Activated CD4-positive, alpha-beta T cell treated with anti-CD3 and anti-CD28 coated beads, Interleukin-2, amount 50 U/mL, for 16 hours (primary cell): ENCODE measurements around the gene RPS24.

Experiments used
- DNase-seq: peaks from one replicate; pipeline ENCODE4 v3.0.0-alpha.2; 2020

RPS24 gene

DNA sequence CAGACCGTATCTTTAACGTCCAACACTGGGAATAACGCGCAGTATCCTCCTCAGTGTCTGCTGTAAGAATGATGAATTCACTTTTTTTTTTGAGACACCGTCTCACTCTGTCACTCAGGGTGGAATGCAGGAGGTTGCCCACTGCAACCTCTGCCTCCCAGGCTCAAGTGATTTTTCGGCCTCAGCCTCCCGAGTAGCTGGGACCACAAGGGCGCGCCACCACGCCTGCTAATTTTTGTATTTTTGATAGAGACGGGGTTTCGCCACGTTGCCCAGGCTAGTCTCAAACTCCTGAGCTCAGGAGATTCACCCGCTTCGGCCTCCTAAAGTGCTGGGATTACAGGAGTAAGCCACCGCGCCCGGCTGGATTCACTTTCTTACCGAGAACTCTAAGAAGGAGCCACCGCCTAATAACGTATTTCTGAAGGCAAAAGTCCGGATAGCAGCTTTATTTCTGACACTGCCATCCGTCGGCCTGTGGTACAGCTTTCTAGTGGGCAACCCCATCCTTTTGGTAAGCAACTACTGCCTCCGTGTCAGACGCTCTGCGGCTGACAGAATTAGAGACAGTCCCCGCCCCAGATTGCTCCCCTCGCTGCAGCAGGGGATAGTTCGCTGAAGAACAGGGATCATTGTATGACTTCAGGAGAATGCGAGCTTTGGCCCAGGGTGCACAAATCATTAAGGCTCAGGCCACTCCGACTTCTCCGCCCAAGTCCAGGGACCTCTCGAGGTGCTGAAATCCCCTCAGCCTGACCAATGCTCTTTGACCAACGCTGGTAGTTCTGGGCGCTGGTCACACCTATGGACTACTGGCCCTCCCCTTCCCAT is 5.0 kb upstream of the RPS24 start:
- no peak for DNase-seq

DNA sequence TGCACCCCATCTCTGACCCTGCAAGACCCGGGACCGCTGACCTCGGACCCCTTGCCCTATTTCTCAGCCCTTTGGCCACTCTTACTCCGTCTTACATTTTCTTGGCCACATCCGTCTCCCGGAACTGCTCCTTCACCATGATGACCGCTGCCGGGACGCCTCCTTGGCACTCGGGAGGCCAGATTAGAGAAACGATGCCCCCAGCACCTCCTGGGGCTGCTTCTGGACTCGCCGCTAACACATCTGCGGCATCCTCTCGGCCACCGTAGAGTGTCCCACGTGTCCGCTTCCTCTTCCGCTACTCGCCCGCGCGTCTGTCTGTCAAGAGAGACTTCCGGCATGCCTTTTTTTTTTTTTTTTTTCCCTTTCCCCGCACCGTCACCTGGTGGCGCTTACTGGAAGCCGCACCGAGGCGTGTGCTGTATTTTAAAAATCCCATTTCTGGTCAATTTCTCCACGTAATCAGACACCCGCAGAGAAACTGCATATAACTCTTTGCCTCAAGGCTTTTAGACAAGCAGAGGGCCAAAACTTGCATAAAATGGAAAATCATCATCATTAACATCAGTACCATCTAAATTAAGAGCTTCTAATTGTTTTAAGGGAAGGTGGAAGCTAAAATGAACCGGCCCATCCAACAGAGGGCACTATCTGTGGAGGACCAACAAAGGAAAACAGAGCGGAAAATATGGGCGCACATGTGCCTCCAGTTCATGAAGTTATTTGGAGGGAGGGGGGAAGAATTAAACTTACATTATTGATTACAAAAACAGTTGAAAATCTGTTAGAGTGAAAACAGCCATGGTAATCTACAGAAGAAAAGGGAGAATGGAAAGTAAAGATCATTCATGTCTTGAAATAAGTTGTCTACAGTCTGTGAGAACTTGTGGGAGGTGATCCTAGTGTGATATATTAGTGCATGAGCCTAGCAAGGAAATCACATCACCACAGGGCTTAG is 4.1 kb upstream of the RPS24 start, which contains the start of gene POLR3A:
Gene POLR3A, minus strand, starts transcription at position 247 of the 958 bp plus-strand sequence. Its CDS starts 108 bp downstream, at position 139.
- DNase-seq, result peak; percentile 94

DNA sequence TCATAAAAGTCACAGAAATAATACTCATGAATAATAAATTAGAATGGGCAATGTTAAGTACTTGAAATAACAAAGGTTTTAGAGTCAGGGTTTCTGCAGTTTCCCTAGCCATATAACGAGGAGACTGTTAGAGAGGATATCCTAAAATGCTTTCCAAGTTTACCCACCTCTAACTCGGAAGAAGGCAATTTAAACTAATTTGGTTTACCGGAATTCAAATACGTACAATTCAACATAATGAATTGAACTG is 351 bp upstream of the RPS24 start:
- DNase-seq, result no peak

GRCh38 chr10:78035025-78035424 is 1.4 kb downstream of the RPS24 start:
- DNase-seq, result no peak

- no peak for DNase-seq
These were observed 1.8 kb downstream of the RPS24 start for GRCh38 chr10:78035437-78035836.

DNA sequence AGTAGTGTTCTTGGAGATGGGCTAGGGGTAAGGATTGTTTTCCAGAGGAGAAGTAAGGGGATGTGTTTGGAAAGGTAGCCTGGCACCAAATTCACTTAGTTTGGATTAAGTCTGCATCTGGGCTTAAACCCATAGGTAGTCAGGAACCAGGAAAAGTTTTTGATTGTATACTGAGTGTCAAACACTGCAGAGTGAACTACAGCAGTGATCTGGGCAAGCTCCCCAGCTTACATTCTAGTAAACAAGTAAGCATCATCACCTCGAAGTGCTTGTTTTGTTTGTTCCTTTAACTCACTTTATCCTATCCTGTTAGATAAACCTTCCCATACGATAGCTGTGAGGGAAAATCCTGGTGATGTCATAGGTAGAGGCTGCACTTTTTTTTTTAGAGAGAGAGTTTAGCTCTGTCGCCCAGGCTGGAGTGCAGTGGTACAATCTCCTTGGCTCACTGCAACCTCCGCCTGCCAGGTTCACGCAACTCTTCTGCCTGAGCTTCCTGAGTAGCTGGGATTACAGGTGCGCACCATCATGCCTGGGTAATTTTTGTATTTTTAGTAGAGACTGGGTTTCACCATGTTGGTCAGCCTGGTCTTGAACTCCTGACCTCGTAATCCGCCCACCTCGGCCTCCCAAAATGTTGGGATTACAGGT is 2.4 kb downstream of the RPS24 start:
- DNase-seq, result no peak

- DNase-seq, result no peak
These were observed 4.4 kb downstream of the RPS24 start for GRCh38 chr10:78038105-78038504.

- DNase-seq, result no peak
These were observed 5.3 kb downstream of the RPS24 start for GRCh38 chr10:78038791-78039547.

DNA sequence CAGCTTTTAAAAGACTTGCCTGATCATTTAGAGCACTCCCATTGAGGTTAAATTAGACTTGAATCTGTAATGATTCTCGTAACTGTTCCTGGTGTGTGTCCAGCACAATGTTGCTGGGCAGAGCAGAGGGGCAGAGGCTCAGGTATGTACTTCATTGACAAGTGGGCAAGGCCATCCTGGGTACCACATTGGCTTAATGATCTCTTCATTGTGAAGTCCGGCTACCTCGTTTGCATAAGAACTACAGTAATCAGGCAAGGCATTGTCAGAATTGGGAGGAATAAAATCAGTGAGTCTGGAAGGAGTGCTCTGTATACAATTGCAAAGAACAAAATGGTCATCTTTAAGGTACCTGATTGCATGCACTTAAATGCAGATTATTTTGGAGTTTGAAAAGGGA is 6.1 kb downstream of the RPS24 start:
- DNase-seq, result no peak

DNA sequence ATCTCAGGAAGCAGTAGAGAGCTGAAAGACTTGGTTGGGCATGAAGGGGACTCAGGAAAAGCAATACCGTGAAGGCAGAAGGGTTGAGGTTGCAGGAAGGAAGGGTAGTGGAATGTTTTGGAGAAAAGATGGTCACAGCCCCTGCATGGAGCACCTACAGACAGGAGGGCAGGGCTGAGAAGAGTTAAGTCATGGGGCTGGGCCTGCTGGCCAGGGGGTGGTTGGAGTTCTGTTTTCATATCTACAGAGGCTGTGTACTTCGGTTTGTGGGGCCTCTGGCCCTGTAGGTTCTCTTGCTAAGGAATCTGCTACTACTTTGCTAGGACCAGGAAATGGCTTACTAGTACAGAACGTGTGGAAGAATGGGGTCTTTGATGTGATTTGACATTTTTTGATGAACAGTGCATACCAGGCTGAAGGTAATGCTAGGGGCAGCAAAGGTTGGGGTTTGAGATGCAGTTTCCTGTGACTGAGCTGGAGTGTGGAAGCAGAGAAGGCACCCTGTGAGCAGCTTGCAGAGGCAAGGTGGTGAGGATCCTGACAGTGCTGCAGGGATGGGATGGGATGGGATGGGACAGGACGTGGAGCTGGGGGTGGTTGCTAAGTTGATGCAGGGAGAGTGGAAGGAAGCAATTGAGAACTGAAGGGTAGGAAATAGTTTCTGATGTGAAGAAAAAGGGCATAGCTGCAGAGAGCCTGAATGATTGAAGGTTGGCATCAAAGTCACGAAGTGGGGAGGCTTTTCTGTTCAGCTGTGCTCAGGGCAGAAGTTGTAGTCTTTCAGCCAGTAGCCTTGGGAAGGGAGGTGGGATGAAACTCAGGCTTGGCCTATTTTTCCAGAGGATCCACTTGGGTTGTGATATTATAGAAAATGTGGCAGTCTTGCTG is 7.8 kb downstream of the RPS24 start:
- DNase-seq, result no peak

- no peak for DNase-seq
These were observed 8.5 kb downstream of the RPS24 start for GRCh38 chr10:78042058-78042751.

DNA sequence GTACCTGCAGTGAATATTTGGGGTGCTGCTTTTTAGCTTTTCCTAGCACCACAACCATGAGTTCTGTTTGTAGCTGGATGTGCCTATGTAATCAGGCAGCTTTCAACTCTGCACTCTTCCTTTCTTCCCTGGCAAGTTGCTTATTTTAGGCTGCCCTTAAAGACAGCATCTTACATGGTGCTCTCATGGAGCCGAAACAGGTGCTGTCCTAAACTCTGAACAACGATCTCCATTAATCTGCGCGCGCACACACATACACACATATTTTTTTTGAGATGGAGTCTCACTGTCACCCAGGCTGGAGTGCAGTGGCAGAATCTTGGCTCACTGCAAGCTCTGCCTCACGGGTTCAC is 9.1 kb downstream of the RPS24 start:
- DNase-seq, result no peak

DNA sequence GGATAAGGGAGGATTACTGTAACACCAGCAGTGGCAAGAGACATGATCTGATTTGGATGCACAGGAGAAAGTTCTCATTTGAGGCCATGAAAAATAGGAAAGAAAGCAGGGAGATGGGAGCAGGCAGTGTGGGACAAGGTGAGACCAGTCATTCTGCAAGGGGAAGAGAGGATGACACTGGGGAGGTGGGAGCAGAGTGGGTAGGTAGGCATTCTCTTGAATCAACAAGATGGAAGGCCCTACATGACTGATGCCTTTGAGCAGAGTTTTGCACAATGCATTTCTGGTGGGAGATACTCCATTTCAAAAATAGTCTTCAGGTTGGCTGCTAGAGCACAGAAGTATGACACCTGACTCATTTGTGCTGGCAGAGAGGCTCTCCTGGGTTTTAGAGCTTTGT is 10.5 kb downstream of the RPS24 start:
- no peak for DNase-seq

DNA sequence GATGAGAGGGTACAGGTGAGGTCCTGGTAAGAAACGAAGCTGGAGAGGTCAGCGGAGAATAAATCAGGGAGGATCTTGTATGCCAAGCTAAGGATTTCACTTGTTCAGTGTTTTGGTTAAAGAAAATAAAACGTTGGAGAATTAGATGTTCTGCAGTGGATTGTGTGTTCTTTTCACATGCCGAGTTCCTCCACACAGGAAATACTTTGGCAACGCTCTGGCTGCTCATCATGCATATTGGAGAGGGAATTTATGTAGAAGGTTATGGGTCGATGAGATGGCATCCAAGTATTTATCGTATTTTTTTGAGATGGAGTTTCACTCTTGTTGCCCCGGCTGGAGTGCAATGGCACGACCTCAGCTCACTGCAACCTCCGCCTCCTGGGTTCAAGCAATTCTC is 11.0 kb downstream of the RPS24 start:
- DNase-seq, result no peak

DNA sequence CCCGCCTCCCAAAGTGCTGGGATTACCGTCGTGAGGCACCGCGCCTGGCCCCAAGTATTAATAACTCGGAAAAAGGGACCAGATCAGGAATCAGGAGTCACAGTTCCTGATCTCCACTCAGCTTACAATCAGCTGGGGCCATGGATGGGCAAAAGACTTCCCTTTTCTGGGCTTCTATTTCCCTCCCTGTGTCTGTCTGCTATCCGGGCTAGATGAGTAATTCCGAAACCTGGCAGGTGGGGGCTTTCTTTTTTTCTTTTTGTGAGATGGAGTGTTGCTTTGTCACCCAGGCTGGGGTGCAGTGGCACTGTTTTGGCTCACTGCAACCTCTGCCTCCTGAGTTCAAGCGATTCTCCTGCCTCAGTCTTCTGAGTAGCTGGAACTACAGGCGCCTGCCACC is 11.6 kb downstream of the RPS24 start:
- peak; percentile 68 for DNase-seq

GRCh38 chr10:78045856-78046255 is 12.2 kb downstream of the RPS24 start:
- DNase-seq, result no peak

DNA sequence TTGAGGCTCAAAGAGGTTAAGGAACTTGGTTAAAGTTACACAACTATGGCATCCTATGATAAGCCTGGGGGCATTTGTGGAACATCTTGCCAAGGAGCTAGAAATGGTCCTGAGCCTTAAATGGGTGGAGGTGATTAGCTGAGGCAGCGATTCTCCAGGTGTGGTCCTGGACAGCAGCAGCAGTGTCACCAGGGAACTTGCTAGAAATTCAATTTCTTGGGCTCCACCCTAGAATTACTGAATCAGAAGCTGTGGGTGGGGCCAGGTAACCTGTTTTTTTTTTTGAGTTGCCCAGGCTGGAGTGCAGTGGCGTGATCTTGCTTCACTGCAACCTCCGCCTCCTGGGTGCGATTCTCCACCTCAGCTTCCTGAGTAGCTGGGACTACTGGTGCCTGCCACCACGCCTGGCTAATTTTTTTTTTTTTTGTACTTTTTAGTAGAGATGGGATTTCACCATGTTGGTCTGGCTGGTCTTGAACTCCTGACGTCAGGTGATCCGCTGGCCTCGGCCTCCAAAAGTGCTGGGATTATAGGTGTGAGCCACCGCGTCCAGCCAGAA is 13.1 kb downstream of the RPS24 start:
- no peak for DNase-seq

GRCh38 chr10:78047314-78047891 is 13.7 kb downstream of the RPS24 start:
- DNase-seq, result peak; percentile 79

- DNase-seq, result no peak
These were observed 16.2 kb downstream of the RPS24 start for GRCh38 chr10:78049851-78050250.

DNA sequence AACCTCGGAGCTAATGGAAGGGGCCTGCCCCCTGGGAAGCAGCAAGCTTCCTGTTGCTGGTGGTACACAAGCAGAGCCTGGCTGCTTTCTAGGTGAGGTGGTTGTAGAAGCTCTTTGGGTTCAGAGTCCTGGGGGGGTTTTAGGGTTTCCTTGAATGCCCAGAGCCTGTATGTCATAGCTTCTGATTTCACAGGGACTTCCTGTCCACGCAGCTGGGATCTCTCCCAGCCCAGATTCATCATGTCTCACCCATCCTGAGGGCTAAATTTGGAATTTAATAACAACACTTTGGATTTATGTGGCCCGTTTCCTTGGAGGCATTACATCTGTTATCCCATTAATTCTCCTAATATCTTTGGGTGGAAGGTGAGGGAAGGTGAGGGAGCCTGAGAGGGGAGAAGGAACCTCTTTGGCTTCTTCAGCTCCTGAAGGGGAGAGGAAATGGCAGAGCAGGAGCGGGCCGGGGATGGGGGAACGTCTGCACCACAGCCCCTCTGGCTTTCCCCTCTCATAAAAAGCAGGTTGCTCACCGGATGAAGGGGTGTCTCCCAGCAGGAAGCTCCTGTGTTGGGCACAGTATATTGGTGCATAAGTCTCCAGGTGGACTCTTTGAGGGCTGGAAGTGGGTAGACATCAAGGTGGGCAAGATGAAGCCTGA is 19.7 kb downstream of the RPS24 start:
- DNase-seq, result no peak
